B cell (primary cell): ENCODE results near the gene UNCX. TPM values are rescaled to one million over a fixed set of nuclear protein-coding genes. Genes with fewer than 3 reads are reported as not detected.
"Not testable (repeated sequence)": the region's sequence is repeated elsewhere in the genome, so short reads cannot be mapped to it uniquely, and the experiment has no call there.

ENCODE experiments used
- ATAC-seq: fragments of 200-7000 bp; cut with Tn5 transposase; one replicate; pipeline ENCODE4 v1.10.0; 2021; ENCODE audit warnings: low read depth, mild to moderate bottlenecking, moderate number of reproducible peaks, moderate library complexity
- CTCF ChIA-PET: fragments of 350-600 bp; sonication (Branson Sonifier 250); formaldehyde crosslinking; loops from one replicate; lab custom pipeline; 2021; ENCODE audit warnings: antibody characterized with exemption, inconsistent platforms; lab: Charles Lee
- POLR2A ChIA-PET: fragments of 350-600 bp; sonication (Branson Sonifier 250); formaldehyde crosslinking; loops from one replicate; lab custom pipeline; 2021; ENCODE audit warnings: antibody characterized with exemption; lab: Charles Lee
- DNase-seq: peaks from one replicate; pipeline ENCODE4 v3.0.0; 2013
- H2AFZ ChIP-seq: 2 replicates; pipeline ENCODE4 v1.6.1; 2012; ENCODE audit warnings: mild to moderate bottlenecking, low read depth, low read length; ENCODE audit not compliant: insufficient read depth, poor library complexity, severe bottlenecking
- H3K27ac ChIP-seq, 2 donors: 1 replicate in 1 of 2; 2 replicates in 1 of 2; pipeline ENCODE4 v1.5.1; 2012 to 2013; ENCODE audit warnings: low read length in 2 of 2, mild to moderate bottlenecking in 2 of 2, moderate library complexity in 1 of 2
- H3K27me3 ChIP-seq, 4 experiments: fragments of 200-600 bp in 1 of 4; sonication (generic) in 1 of 4; replicated peaks in 1 of 4; 1 replicate in 2 of 4; 2 replicates in 2 of 4; pipeline versions ENCODE4 v1.6.1 to v1.7.0; 2013 to 2016; ENCODE audit warnings: low read length in 3 of 4, mild to moderate bottlenecking in 2 of 4, mixed read lengths in 1 of 4, moderate library complexity in 1 of 4; ENCODE audit not compliant: insufficient read depth in 4 of 4, control insufficient read depth in 3 of 4; ENCODE audit errors: control extremely low read depth in 1 of 4
- H3K36me3 ChIP-seq, 2 experiments: replicated peaks in 1 of 2; 1 replicate in 1 of 2; 2 replicates in 1 of 2; pipeline versions ENCODE4 v1.6.1 to v1.7.1; 2013; ENCODE audit warnings: low read length in 1 of 2; ENCODE audit not compliant: insufficient read depth in 2 of 2, control insufficient read depth in 1 of 2; ENCODE audit errors: control extremely low read depth in 1 of 2, extremely low read depth in 1 of 2
- H3K4me1 ChIP-seq, 2 donors: fragments of 200-600 bp in 1 of 2; sonication (generic) in 1 of 2; 1 replicate in 1 of 2; 2 replicates in 1 of 2; pipeline versions ENCODE4 v1.5.1 to v1.6.1; 2013 to 2017; ENCODE audit warnings: low read length in 2 of 2; ENCODE audit not compliant: control insufficient read depth in 2 of 2, insufficient read depth in 2 of 2
- H3K4me2 ChIP-seq: replicated peaks from 2 replicates; pipeline ENCODE3; 2012; ENCODE audit warnings: mild to moderate bottlenecking, low read depth, low read length; ENCODE audit not compliant: poor library complexity, severe bottlenecking
- H3K4me3 ChIP-seq, 5 experiments: fragments of 200-600 bp in 1 of 5; sonication (generic) in 1 of 5; 1 replicate in 3 of 5; 2 replicates in 2 of 5; pipeline versions ENCODE4 v1.5.1 to v1.7.0; 2011 to 2016; ENCODE audit warnings: low read length in 4 of 5, mild to moderate bottlenecking in 4 of 5, low read depth in 2 of 5, control low read depth in 1 of 5, moderate library complexity in 1 of 5; ENCODE audit not compliant: insufficient read depth in 1 of 5; ENCODE audit errors: control extremely low read depth in 1 of 5, extremely low read depth in 1 of 5
- H3K79me2 ChIP-seq: fragments of 200-600 bp; sonication (generic); one replicate; pipeline ENCODE4 v1.6.0; 2016; ENCODE audit warnings: low read length; ENCODE audit not compliant: control insufficient read depth, insufficient read depth
- H3K9ac ChIP-seq: fragments of 200-600 bp; sonication (generic); 2 replicates; pipeline ENCODE4 v1.6.1; 2017; ENCODE audit warnings: mild to moderate bottlenecking, low read length, moderate library complexity
- H3K9me3 ChIP-seq, 3 donors: one replicate each; pipeline versions ENCODE4 v1.6.1 to v1.7.1; 2013; ENCODE audit warnings: low read length in 2 of 3; ENCODE audit not compliant: control insufficient read depth in 2 of 3, insufficient read depth in 1 of 3; ENCODE audit errors: control extremely low read depth in 1 of 3
- H4K20me1 ChIP-seq: 2 replicates; pipeline ENCODE4 v1.6.0; 2012; ENCODE audit warnings: mild to moderate bottlenecking, low read length; ENCODE audit not compliant: insufficient read depth, control insufficient read depth, poor library complexity, severe bottlenecking
- H3K27ac Mint-ChIP-seq: one replicate; pipeline ENCODE4 v1.8.0; 2021; ENCODE audit warnings: mixed read lengths
- H3K27me3 Mint-ChIP-seq: one replicate; pipeline ENCODE4 v1.8.0; 2021; ENCODE audit warnings: mixed read lengths
- H3K4me1 Mint-ChIP-seq: one replicate; pipeline ENCODE4 v1.8.0; 2021; ENCODE audit warnings: mixed read lengths
- H3K4me3 Mint-ChIP-seq: one replicate; pipeline ENCODE4 v1.8.0; 2021; ENCODE audit warnings: mixed read lengths
- H3K9me3 Mint-ChIP-seq: one replicate; pipeline ENCODE4 v1.8.0; 2022; ENCODE audit warnings: mixed read lengths; ENCODE audit not compliant: insufficient read depth
- CTCF ChIP-seq: fragments of 200-600 bp; IDR thresholded peaks from one replicate; pipeline ENCODE4 v1.8.0; 2022; ENCODE audit warnings: antibody characterized with exemption, mild to moderate bottlenecking
- EZH2 ChIP-seq: IDR thresholded peaks from 2 replicates; pipeline ENCODE4 v1.6.1; 2012; ENCODE audit warnings: borderline replicate concordance, low read depth, mild to moderate bottlenecking, moderate library complexity, low read length; ENCODE audit not compliant: insufficient read depth, poor library complexity, severe bottlenecking
- WGBS: methylation state at CpG from one replicate; pipeline ENCODE4 v1.1.5; 2013; ENCODE audit warnings: missing lambda C conversion rate; ENCODE audit not compliant: insufficient coverage; 5-methylcytosine and 5-hydroxymethylcytosine counted together
- intact Hi-C: fragments of 100-400 bp; cut with micrococcal nuclease; formaldehyde crosslinking; loops from one replicate; pipeline ENCODE4 v1.10.0; 2022
- polyA plus RNA-seq: library from polyadenylated mRNA; depleted of rRNA; stranded (reverse); fragments of >200 nt; gene quantifications from 2 replicates; pipeline ENCODE4 v1.2.3, GENCODE V29; 2012
- total RNA-seq, 2 donors: library from RNA; stranded (reverse); fragments of 120-200 nt in 1 of 2; gene quantifications; 1 replicate in 1 of 2; 2 replicates in 1 of 2; pipeline versions ENCODE4 v1.2.3 to v1.2.4, GENCODE V29; 2013 to 2022

The UNCX gene
- total and polyA plus RNA-seq, 2 donors (not counting 1 experiment from before 2014, with no cell fraction given), result not detected

GRCh38 chr7:1196441-1196840 is 36.2 kb upstream of the UNCX start:
- H3K79me2 ChIP-seq, H4K20me1 ChIP-seq, POLR2A ChIA-PET, H3K36me3 ChIP-seq, CTCF ChIA-PET, H3K9me3 ChIP-seq, H3K4me1 Mint-ChIP-seq, H3K27ac Mint-ChIP-seq, H3K9me3 Mint-ChIP-seq, H3K4me3 ChIP-seq, H3K4me1 ChIP-seq, H3K4me3 Mint-ChIP-seq, intact Hi-C loops, DNase-seq, H3K9ac ChIP-seq, H3K4me2 ChIP-seq, ATAC-seq, H3K27ac ChIP-seq, H2AFZ ChIP-seq: not testable (repeated sequence)
- peaks cover 18% of the 10 kb centered on the region for H3K27me3 Mint-ChIP-seq
- peaks cover 0 to 26% (median 3%) of the 10 kb centered on the region in 4 experiments for H3K27me3 ChIP-seq
- no CpG with 5 or more reads among the region's 4 CpGs for WGBS

DNA sequence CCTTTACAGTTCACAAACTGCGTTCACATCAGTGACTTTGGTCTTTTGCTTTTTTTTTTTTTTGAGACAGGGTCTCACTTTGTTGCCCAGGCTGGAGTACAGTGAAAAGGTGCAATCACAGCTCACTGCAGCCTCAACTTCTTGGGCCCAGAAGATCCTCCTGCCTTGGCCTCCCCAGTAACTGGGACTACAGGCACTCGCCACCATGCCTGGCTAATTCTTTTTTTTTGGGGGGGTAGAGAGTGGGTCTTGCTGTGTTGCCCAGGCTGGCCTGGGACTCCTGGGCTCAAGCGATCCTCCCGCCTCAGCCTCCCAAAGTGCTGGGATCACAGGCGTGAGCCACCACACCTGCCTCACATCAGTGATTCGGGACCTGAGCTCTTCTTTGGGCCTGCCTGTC is 35.7 kb upstream of the UNCX start:
- H3K4me2 ChIP-seq, result no peak overlapping the region
- no peaks in the 10 kb centered on the region for H3K36me3 ChIP-seq
- H4K20me1 ChIP-seq, result no peaks in the 10 kb centered on the region
- H3K27me3 Mint-ChIP-seq, result peaks cover 14% of the 10 kb centered on the region
- DNase-seq (no peak), ATAC-seq (no peak)
- POLR2A ChIA-PET, result no interaction called here
- H2AFZ ChIP-seq, result no peak overlapping the region
- peaks cover 0 to 26% (median 3%) of the 10 kb centered on the region in 4 experiments for H3K27me3 ChIP-seq
- CTCF ChIA-PET, result no interaction called here
- 89% methylated on average over 6 of the region's 6 CpGs for WGBS
- no peaks in the 10 kb centered on the region for H3K9me3 ChIP-seq
- no peaks in the 10 kb centered on the region for H3K9me3 Mint-ChIP-seq
- H3K4me3 ChIP-seq, result no peak overlapping the region
- TF ChIP-seq EZH2 (no peak), CTCF (no peak)
- no peak overlapping the region for H3K4me3 Mint-ChIP-seq
- H3K4me1 Mint-ChIP-seq, result no peaks in the 10 kb centered on the region
- H3K79me2 ChIP-seq, result no peaks in the 10 kb centered on the region
- H3K27ac Mint-ChIP-seq, result no peak overlapping the region
- intact Hi-C loops, result no loop called here
- no peaks in the 10 kb centered on the region for H3K4me1 ChIP-seq
- no peak overlapping the region for H3K9ac ChIP-seq
- no peak overlapping the region for H3K27ac ChIP-seq
